GM10847 (cell line): ENCODE results near the gene MYL9.

Source experiments
- POLR2A ChIP-seq: IDR thresholded peaks from 2 replicates; pipeline ENCODE4 v1.6.1; 2011; ENCODE audit not compliant: insufficient read length; ENCODE audit errors: extremely low read depth

Gene MYL9

GRCh38 chr20:36541768-36542488, 609 bp downstream of the MYL9 start:
- no peak for TF ChIP-seq POLR2A

DNA sequence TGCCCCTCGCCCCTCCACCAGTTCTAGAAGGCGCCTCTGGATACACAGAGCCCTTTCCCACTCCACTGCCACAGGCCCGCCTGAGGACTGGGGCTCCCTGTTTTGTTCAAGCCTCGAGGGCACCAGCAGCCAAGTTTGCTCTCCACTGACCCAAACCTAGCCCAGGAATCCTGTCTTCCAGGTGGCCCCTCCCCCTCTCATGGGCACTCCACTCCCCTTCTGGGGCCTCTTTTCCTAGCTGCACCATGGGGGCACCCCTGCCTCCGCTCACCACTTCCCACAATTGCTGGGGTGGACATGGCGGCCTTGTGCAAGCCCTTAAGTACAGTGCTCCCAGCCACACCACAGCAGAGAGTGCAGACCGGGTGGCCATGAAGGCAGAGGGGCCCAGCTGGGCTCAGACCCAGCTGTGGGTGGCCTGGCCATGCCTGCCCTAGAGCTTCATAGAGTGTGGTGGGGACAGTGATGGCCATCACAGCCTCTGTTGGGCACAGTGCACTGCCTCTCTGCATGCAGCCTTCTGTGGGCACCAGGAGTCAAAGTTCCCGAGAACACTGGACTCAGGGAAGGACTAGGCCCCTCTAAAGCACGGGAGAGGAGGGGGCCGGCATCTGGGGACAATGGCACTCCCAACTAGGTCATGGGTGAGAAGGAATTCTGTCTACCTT, 1.3 kb downstream of the MYL9 start:
- no peak for TF ChIP-seq POLR2A

GRCh38 chr20:36543184-36544133, 2.1 kb downstream of the MYL9 start:
- no peak for TF ChIP-seq POLR2A

GRCh38 chr20:36544134-36545018, 3.1 kb downstream of the MYL9 start:
- no peak for TF ChIP-seq POLR2A

DNA sequence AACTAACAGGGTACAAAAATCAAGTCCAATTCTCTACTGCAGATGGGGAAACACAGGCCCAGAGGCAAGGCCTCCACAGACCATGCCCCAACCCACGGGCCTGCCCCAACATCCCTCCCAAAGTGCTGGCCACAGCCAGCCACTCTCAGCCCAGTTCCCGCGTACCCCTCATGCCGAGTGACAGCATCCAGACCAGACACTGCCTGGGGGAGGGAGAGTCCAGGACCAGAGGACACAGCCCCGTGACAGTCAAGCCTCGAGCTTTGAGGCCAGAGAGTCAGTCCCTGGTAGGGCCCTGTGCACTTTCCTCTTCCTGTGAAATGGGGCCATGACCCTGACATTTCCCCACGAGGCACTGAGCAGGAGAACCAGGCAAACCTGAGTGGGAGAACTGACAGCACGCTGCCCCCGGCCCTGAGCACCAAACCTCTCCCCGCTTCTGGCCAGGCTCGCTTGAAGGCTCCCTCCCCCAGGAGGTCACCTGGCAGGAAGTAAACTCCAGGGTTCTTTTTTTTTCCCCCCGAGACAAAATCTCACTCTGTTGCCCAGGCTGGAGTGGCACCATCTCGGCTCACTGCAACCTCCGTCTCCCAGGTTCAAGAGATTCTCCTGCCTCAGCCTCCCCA, 4.9 kb downstream of the MYL9 start:
- TF ChIP-seq POLR2A, result no peak

GRCh38 chr20:36547186-36548005, 6.1 kb downstream of the MYL9 start:
- TF ChIP-seq POLR2A, result no peak

- no peak for TF ChIP-seq POLR2A
Observed at GRCh38 chr20:36548006-36548315, 6.6 kb downstream of the MYL9 start.

DNA sequence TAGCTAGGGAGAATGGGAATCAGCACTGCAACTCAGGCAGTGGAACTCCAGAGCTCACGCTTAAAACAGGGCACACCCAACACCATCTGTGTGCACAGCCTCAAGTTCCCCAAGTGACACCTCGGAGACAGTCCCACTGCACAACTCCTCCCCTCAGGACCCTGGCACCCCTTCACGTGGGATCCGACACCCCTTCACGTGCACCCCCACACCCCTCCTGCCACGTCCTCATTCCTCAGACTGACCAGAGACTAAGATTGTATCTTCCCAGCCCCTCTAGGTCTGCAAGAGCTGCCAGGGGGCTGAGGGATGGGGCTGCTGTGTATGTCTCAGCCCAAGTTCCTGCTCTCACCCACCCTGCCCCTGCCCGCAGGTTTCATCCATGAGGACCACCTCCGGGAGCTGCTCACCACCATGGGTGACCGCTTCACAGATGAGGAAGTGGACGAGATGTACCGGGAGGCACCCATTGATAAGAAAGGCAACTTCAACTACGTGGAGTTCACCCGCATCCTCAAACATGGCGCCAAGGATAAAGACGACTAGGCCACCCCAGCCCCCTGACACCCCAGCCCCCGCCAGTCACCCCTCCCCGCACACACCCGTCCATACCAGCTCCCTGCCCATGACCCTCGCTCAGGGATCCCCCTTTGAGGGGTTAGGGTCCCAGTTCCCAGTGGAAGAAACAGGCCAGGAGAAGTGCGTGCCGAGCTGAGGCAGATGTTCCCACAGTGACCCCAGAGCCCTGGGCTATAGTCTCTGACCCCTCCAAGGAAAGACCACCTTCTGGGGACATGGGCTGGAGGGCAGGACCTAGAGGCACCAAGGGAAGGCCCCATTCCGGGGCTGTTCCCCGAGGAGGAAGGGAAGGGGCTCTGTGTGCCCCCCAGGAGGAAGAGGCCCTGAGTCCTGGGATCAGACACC, 7.6 kb downstream of the MYL9 start:
- TF ChIP-seq POLR2A, result no peak

DNA sequence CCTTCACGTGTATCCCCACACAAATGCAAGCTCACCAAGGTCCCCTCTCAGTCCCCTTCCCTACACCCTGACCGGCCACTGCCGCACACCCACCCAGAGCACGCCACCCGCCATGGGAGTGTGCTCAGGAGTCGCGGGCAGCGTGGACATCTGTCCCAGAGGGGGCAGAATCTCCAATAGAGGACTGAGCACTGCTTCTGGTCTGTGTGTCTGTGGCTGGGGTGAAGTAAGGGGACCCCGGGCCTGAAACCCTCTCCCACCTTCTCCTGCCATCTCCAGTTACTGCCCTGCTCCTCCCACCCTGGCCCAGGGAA, 8.3 kb downstream of the MYL9 start:
- no peak for TF ChIP-seq POLR2A

DNA sequence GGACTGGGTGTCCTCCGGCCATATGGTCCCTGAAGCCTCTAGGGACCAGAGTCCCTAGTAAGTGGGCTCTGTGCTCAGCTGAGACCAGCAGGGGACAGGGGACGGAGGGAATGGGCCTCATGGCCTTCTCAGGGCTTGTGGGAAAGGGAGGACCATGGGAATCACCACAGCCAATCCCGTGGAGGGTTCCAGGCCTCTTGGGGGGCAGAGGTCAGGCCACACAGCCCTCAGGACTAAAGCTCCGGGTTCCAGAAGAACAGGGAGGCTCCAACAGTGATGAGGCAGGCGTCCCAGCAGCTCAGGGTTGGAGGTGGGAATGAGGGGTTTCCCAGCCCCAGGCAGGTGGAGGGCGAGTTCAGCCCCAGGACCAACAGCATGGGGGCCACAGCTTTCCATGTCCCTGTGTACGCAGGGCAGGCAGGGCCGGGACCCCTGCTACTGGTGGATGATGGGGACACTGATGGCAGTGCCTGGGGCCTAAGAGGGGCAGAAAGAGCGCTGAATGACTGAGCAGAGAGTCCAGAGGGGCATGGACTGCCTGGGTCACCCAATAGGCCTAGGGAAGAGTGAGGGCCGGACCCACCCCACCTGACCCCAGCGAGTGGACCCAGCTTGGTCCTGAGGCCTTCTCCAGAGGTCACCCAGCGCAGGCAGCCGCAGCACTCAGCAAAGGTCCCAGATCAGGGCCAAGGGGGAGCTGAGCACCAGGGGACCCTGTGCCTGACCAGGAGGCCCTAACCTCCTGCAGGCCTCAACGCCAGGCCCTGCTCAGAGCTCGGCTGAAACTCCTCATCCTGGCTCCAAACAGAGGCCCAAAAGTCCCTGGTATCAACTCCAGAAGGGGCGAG, 8.8 kb downstream of the MYL9 start:
- TF ChIP-seq POLR2A, result no peak

DNA sequence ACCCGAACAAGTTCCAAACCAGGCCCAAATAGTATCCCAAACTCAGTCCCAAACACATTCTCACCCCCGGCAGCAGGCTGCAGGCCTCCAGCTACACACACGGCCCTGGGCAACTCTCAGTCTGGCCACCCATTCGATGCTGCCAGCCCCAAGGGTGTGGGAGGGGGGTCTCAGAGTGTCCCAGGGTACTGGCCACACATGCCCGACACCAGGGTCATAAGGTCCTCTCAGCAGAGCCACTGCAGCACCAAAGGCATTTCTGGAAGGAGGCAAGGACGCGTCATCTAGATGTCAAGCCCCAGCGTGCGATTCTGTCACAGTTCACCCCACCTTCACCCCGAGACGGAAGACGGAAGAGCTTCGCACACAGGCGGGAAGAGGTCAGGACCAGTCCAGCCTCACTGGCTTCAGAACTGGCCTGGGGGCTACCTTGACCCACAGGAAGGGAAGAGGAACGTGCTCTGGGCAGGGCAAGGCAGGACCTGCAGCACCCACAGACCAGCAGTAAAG, 9.5 kb downstream of the MYL9 start:
- no peak for TF ChIP-seq POLR2A

DNA sequence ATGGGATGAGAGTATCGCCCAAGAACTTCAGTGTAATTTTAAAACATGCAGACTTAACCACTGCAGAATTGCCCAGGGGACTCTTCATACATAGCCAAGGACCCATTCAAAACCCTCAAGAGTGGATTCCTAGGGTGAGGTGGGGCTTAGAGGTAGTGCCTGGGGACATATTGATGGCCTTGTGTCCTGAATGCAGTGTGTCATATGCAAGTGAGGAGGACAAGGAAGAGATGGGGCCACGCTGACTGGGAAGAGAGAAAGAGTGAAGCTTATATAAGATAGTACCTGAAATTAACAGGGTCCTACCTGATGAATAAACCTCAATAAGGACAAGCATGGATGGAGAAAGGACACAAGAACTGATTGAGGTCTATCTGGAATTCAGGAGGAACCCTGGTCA, 13.9 kb downstream of the MYL9 start:
- TF ChIP-seq POLR2A, result no peak

DNA sequence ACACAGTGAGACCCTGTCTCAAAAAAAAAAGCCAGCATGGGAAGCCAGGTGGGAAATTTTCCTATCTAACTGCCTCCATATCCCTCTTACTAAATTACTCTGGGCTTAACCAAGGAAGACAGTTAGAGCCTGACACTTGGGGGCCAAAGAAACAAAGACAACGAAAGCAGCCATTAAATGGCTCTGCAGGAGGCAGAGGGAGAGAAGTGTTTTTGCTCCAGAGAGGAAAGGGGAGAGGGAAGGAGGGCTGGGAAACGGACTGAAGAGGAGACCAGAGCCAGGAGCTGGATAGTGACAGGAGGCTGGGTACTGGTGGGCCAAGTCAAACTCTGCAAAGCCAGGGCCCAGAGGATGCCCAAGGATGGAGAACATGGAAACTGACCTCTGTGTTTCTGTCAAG, 21.4 kb downstream of the MYL9 start:
- no peak for TF ChIP-seq POLR2A
